Kidney capillary endothelial cell (primary cell): ENCODE data around the gene DDX41.
"Not testable (repeated sequence)": the region's sequence is repeated elsewhere in the genome, so short reads cannot be mapped to it uniquely, and the experiment has no call there.

ENCODE experiments used
- DNase-seq: peaks from one replicate; pipeline ENCODE4 v3.0.0-alpha.2; 2018; ENCODE audit warnings: low spot score

The DDX41 gene

DNA sequence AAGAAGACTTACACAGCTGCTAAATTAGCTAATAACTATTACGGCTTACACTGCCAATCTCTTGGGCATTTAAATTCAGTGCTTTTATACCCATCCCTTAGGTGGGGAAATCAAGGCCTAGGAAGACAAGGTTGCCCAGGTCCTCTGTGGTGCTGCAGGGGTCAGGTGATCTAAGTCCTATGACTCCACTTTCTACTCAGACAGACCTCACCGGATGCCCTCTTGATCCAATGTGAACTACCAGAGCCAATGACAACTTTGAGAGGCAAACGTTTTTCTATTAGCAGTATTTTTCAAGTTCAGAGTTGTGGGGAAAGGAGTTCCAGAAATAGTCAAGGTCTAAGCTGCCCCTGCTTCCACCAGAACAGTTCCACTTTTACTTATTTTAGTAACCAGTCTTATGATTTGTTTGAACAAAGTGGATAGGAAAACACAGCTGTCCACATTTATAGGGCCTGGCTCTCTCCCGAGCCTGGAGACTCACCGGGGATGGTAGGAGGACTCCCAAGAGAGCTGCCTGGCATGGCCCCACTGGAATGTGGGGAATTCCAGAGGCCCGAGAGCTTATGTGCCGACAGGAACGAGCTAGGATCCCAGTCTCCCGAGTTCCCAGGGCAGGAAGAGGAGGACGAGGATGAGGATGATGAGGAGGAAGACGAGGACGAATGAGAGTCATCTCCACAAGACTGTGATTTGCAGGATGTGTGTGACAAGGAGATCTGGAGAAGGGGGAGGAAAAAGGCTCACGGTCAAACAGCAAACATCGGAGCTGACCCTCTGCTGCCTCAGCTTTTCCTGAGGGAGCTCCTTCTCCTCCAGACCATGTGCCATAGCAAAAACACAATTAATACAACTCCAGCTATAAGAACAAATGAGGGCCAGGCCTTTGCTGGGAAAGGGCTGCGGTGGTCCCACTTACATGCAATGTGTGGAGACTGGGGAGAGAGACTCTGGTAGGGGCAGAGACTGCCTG, 20.9 kb upstream of the DDX41 start:
- DNase-seq = no peak

DNA sequence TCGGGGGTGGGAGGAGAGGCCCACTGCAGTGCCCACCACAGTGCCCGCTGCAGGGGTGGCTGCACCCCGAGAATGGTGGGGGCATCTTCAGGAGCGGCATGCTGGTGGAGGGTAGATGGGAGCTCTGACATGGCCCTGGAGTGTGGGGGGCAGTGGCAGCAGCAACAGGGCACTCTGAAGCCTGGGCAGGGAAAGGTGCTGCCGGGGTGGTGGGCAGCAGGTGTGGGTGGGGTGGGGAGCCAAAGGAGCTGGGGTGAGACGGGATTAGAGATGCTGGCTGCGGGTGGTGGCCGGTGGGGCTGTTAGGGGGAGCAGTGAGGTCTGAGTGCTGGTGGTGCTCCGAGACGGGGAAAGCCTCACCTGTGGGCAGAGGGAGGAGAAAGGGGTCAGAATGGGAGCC, 19.6 kb upstream of the DDX41 start:
- no peak for DNase-seq

DNA sequence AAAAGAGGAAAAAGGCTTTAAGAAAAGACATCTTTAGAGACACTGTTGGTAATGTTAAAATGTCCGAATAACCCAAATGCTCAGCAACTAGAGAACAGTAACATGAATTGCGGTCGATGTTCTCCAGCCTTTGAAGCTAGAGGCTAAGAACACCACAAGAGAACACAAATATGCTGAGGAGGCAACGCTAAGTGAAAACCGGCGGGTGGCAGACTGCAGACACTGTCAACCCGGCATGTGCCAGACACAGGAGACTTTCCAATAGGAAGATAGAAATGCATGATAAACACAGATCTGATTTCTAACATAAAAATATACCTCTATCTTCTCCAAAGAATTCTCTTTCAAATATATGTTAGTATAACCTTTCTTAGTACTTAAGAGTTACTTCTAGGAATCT, 18.4 kb upstream of the DDX41 start:
- DNase-seq = no peak

DNA sequence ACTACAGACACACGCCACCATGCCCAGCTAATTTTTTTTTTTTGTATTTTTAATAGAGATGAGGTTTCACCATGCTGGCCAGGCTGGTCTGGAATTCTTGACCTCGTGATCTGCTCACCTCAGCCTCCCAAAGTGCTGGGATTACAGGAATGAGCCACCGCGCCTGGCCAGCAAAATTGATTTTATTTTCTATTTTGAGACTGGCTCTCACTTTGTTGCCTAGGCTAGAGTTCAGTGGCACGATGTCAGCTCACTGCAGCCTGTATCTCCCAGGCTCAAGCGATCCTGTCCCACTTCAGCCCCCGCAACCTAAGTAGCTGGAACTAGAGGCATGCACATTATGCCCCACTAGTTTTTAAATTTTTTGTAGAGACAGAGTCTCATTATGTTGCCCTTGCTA, 17.7 kb upstream of the DDX41 start:
- not testable (repeated sequence) for DNase-seq

DNA sequence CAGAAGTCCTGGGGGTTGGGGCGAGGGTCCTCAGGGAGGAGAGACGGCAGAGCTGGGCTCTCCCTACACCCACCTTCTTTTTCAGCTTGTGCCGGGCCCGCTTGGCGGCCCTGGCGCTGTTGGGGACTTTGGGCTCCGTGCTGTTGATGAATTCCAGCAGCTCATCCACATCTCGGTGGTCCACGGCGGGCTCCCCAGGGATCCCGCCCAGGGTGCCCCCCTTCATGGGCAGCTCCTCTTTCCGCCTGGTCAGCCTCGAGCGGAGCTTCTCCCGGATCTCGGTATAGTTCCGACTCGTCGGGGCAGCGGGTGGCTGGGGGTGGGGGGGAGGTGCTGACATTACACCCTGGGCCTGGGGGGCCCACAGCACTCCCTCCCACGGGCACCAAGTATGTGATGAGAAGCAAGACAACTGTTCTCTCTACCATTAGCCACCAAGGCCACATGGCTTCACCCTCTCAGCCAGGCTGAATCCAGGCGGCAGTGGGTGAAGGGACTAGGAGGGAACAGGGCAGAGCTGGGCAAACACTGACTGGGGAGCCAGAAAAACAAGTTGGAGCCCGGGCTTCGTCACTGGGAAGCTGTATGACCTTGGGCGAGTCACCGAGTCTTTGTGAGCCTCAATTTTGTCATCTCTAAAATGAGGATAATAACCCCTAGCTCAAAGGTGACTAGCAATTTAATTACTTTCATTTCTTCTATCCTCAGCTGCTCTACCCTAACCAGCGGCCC, 14.6 kb upstream of the DDX41 start:
- no peak for DNase-seq

DNA sequence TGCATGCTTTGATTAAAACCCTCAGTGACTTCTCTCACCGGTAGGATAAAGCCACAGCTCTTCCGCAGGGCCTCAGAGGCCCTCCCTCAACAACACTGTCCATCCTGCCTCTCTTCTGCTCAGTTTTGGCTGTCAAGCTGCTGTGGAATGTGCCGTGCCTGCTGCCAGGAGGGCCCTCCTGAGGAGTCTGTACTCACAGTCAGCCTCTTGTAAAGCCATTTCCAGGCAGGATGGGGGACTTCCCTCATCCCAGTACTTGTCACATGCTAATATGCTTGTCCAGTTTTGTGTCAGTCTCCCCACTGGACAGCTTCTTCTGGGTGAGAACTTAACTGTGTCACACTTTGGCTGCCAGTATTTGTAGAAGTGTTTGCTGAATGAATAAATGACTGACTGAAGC, 13.9 kb upstream of the DDX41 start:
- DNase-seq = no peak

DNA sequence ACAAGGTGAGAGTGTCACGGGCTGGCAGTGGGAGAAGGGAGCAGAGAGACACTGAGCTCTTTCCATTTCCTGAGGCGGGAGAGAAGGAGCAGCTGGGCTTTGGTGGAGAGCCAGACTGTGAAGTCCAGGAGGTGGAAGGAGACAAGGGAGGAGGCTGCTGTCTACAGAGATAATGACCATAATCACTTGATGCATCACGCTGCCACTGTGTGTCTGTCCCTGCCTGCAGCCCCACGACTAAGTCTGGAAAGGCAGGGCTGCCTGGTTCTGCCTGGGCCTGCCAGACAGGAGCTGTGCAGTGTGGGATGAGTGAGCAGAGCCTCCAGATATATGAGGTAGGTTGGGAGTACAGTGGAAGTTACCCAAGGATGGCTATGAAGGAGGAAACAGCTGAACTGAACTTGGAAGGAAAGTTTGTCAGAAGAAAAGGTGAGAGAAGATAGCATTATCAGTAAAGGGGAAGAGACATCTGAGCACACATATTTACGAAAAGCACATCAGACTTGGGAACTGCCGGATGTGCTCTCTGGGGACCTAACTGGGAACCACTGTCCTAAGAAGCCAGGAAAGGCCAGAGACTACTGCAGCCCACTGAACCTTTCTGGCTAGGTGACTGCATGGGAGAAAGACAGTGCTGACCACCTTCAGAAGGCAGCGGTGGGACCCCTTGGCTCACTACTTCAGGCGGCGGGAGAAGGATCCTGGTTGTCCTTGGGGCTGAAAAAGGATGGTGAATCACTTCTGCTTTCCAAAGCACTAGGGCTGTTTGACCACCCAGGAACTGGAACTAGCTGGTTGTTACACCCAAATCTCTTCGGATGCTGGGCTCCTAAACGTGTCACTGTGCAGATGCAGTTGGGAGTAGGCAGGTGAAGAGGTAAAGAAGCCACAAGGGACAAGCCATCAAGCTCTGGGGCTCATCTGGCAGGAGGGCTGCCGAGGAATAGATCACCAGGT, 12.8 kb upstream of the DDX41 start:
- no peak for DNase-seq

DNA sequence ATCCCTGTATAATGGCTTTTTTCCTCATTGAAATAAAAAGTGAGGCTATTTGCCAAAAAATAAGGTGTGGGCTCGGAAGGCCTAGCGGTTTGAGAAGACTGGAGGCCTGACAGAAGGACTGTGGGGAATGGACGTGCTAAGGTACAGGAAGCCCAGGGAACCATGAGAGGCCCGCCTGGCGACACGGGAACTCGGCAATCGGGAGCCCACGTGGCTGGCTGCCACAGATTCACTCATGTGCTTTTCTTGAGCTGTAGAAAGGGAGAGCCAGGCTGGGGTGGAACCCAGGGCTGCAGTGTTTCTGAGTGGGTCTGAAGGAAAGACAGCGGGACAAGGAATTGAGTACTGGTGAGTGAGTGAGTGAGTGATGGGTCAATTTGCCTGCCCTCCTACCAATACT, 11.9 kb upstream of the DDX41 start:
- DNase-seq = no peak

DNA sequence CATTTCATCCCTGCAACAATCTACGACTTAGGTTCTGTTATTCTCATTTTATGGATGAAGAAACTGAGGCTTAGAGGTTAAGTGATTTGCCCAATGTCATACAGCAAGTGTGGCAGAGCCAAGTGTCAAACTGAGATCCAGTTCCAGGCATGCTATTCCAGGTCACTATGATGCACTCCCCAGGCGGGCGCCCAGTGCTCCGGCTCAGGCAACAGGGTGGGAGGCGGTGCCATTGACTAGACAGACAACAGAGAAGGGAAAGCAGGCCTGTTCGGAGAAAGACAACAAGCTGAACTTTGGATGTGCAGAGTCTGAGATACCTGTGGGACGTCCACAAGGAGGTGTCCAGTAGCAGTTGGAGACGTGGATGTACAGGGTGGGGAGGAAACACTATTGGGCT, 10.8 kb upstream of the DDX41 start:
- no peak for DNase-seq

DNA sequence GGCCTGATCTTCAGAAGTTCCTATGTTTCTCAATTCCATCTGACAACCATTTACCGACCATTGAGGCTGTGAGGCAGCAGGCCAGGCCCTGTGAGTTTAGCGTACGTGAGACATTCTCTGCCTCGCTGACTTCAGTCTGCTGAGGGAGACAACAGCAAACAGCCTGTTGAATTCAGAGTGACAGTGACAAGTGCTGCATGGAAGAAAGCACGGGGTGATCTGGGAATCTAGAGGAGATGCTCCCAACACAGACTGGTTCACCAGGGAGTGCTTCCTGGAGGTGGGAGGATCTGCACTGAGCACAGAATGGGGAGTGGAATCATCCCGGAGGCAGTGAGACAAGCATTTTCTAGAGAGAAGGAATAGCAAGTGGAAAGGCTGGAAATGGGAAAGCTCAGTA, 10.0 kb upstream of the DDX41 start:
- no peak for DNase-seq

DNA sequence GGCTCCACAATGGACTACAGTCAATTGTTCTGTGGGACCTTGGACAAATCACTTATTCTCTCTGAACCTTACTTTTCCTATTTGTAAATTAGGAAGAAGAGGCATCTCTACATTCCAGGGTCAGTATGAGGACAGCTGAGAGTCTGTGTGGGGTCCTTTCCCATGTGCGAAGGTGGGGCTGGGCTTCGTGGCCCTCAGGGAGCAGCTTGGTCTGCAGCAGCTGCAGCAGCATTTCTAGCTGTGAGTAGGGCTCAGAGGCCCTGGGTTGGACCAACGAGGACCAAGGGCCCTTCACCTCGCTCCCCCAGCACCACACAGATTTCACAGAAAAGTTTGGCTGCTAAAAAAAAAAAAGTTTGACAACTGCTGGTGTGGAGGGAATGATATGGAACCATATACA, 9.4 kb upstream of the DDX41 start:
- DNase-seq = no peak

DNA sequence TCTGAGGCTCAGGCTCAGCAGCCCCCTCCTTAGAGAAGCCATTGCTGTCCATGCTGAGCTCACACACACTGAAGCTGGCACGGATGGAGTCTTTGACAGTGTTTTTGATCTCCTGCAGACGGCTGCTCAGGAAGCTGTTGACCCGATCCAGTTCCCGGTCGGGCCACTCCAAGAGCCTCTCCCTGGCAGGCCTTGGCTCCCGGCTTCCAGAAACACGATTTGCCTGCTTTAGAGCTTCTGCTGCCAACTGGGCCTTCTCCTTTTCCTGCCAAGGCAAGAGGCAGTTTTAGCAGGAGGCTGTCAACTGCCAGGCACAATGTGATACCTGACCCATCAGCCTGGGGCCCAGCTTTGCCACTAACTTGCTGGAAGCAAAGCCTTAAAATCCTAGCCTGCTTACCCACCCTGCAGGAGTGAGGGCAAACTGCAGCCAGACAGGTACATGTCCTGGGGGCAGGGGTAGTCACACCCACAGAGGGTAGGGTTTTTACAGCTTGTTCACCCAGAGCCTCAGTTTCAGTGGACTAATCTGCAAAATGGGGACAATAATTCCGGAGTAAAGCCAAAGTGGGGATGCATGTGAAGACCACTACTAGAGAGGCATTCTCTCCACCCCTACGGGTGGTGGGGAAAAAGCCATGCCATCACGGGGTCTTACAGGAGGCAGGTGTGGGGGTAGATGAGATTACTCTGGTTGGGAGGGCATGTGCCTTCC, 8.3 kb upstream of the DDX41 start:
- no peak for DNase-seq

DNA sequence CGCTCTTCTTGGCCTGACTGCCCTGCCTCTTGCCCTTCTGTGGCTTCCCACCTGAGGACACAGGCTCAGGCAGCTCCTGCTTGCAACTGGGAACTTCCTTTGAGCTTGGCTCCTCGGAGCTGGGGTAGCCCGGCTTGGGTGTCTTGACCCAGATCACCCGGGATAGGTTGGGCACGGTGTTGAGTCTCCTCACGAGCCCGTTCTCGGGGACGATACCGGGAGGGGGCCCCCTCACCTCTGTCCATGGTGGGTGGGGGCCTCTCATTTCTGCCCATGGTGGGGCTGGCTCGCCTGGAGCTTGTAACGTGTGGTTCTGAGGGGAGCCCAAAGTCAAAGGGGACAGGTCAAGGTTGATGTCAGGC, 7.8 kb upstream of the DDX41 start:
- DNase-seq = no peak

DNA sequence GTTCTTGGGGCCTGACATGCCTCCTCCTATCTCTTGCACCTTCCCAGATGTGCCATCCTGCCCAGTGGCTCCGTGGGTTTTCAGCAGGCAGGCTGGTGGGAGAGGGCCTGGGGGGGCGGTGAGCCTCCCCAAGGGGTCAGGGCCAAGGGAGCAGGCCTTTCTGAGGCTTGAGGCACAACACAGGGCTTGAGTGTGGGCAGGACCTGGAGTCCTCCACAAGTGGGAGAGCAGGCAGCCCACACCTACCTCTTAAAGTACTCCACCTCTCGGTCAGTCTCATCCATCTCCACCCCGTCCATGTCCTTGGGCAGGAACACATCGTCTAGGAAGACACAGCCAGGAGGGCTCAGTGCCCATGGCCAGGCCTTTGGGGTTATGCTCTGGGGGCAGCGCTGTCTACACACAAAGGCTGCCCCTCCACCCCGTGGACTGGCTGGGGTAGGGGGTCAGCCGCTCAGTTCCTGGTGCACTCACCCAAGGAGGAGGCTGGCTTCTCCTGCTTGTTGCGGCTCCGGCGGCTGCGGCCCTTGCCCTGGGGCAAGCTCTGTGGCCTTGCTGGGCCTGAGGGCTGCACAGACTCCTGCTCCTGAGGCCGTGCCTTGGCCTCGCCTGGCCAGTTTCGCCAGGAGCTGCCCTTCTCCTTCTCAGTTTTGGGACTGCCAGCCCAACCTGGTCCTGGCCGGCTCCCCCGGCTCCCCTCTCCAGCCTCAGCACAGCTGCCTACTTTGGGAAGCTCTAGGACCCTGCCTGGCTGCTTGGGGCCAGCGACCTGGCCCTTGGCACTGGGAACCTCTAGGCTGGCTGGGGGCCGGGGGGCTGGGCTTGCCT, 7.2 kb upstream of the DDX41 start:
- no peak for DNase-seq

DNA sequence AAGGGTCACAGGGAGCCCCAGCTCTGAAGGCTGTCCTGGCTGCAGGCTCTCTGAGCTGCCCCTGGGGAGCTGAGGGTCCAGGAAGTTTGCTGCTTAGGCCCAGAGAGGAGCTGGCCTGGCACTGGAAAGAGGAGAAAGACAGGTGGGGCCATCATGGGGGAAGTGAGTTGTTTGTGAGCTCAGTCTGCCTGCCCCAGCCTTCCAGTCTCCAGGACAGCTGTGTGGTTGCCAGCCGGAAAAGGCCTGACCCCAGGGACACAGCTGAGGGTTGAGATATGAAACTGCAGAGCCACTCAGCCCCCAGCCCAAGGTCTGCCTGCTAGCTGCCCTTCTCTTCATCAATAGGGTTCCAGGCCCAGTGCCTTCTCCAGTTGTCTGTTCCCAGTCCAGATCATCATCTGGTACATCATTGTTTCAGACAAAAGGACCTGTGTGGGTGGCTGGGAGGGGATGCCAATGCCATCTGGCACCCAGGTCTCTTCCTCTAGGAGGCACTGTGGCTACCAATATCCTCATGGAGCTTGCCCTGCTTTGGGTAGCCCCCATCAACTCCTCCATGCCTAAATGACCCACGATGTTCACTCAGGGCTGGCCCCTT, 4.3 kb upstream of the DDX41 start:
- DNase-seq = no peak

DNA sequence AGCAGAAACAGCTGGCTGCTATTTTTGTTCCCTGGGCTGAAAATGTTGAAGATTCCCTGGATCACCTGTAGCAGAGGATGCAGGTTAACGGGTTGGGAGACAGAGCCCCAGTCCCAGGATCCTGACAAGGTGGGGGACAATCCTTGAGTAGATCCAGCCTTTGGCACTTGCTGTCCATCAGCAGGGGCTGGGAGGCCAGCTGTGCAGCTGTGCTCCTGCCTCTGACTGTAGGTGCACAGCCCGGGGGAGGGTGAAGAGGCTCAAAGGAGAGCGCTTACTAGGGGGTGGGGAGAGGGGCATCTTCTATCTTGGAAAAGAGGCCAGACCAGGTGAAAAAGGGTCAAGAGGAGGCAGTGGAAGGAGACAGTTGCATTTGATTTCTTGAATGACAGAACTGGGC, 3.5 kb upstream of the DDX41 start:
- no peak for DNase-seq

DNA sequence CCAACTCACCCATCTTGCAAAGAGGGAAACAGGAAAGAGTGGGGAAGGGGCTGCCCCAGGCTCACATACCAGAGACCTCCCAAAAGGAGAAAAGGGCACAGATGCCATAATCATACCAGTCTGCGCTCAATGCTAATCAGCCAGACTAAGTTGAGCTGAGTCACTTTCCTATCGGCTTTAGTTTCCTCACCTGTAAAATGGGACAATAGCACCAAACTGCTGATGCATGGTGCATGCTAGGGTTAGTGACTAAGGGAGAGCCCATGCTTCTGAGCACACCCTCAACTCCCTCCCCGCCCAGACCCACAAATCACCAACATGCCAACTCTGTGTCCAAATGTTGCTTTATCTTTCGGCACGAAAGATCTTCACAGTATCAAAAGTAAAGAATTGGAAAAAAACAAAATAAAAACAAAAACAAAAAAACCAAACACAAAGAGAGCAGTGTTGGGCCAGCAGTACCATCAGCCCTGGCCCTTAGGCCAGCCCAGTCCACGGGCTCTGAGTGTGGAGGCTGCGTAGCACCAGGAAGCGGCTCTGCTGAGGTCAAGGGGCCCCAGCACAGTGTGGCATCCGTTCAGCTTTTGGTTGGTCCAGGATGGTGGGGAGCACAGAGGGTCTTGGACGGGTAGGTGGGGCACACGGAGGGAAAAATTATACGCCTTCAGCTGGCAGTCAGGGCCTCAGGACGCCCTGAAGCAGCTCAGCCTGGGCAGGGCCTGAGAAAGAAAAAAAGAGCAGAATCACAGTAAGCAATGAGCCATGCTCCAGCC, 2.9 kb upstream of the DDX41 start:
- no peak for DNase-seq

DNA sequence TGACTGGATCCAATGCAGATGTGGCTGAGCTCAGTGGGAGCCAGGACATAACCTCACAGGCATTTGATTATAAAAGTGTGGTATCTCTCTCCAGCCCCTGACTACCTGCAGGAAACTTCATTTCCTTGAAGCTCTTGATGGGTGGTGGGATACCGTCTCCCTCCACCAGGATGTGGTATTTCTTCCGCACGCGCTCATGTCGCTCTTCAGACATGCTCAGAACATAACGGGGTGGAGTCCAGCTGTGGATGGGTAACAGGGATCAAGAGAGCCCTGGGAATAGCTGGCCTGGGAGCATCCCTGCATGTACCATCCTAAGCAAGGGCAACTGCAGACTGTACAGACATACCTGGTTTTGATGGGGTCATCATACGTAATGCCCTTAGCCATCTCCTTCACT, 1.2 kb downstream of the DDX41 start:
- DNase-seq = no peak

DNA sequence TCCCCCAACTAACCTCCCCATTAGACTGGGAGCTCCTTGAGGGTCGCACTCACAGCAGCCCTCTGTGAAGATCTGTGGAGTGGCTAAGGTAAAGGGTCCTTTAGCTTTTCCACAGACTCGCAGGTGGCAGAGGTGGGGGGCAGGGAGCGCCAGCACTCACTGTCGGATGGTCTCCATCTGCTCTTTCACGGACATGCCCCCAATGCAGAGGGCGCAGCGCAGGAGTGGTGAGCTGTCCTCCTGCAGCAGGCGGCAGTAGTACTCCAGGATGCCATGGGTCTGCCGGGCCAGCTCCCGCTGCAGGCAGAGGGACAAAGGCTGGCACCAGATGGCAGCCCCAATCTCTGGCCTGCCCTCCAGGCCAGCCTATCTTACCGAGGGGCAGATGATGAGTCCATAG, 2.2 kb downstream of the DDX41 start:
- DNase-seq = no peak

DNA sequence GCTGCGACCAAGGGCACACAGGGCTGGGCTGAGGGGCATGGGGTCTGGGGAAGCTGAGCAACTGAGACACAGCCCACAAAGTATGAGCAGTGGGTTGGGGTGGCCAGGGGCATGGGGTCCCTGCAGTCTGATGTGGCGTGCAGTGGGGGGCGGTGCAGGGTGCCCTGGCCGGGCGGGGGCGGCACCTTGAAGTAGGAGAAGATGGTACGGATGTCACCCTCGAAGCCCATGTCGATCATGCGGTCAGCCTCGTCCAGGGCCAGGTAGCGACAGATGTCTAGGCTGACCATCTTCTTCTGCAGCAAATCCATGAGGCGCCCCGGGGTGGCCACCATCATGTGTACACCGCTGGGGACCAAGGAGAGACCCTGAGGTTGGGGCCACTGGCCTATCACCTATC, 3.3 kb downstream of the DDX41 start:
- no peak for DNase-seq
